ENCODE data around the gene SLC6A8.

DNA sequence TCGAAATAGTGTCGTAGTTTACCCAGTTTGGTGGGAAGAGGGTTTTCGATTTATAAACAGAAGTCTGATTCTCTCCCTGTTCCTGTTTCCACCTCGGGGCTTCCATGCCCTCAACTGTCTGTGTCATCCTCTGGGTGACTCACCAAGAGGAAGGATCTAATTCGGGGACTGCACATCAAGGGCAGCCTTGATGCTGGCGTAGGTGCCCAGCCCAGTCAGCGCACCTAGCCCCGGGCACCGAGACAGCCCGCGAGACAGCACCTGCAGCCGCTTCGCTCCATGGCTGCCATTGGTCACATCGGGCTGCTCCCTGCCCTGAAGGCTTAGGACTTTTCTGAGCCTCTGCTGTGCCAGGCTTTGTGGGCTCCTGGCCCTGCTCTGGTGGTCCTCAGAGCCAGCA is 44.7 kb downstream of the SLC6A8 start:
- no peak for TF ChIP-seq POLR2A (IDR thresholded peaks at IDR 0.05)
- TF ChIP-seq CTCF (IDR thresholded peaks at IDR 0.05): no peak
